ENCODE data around the gene TRAF4.
A peak's percentile ranks its signal among the peaks of the same experiment; 100 is the strongest.

GRCh38 chr17:28750178-28751047 lies 6.6 kb downstream of the TRAF4 start:
- TF ChIP-seq POLR2AphosphoS5 (IDR thresholded peaks at IDR 0.05) (peak in 2 of 3 donors; percentile 64 to 80), CTCF (IDR thresholded peaks at IDR 0.05) (peak; percentile 100)

All from suprapubic skin (tissue), 3 donors.